GM12873 (cell line): ENCODE measurements around the gene PRKAG1.

Source experiments
- TF ChIP-seq, protein P1 (sequence below): IDR thresholded peaks from 2 replicates; pipeline ENCODE4 v1.5.1; 2012; ENCODE audit warnings: low read depth, mild to moderate bottlenecking, moderate library complexity, low read length, control low read depth; ENCODE audit not compliant: insufficient read depth; ENCODE audit errors: missing control alignments

PRKAG1 gene

DNA sequence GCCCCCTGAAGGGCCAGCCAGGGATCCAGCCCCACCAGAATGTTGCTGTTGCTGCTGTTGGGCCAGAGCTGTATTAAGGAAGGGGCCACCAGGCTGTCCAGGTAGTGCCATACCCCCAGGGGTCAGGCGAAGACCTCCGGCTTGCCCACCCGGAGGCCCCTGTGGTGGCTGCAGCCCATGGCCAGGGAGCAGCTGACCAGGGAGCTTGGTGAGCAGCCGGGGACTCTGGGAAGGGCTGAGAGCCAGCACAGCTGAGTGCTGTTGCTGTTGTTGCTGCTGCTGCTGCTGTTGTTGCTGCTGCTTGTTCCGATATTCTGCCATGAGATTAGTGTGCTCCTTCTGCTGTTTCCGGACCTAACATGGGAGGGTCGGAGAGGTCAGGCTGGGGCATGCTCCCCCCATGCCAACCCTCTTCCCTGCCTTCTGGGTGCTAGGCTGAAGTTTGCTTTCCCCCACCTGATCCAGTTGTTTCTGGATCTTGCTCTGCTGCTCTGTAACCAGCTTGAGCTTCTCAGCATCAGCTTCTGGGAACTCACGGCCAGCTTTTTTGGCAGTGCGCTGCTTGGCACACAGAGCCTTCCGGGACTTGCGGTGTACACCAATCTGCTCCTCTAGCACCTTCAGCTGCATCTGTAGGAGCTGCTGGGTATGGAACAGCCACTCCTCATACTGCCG is 15.2 kb upstream of the PRKAG1 start:
- TF ChIP-seq, protein P1, sequence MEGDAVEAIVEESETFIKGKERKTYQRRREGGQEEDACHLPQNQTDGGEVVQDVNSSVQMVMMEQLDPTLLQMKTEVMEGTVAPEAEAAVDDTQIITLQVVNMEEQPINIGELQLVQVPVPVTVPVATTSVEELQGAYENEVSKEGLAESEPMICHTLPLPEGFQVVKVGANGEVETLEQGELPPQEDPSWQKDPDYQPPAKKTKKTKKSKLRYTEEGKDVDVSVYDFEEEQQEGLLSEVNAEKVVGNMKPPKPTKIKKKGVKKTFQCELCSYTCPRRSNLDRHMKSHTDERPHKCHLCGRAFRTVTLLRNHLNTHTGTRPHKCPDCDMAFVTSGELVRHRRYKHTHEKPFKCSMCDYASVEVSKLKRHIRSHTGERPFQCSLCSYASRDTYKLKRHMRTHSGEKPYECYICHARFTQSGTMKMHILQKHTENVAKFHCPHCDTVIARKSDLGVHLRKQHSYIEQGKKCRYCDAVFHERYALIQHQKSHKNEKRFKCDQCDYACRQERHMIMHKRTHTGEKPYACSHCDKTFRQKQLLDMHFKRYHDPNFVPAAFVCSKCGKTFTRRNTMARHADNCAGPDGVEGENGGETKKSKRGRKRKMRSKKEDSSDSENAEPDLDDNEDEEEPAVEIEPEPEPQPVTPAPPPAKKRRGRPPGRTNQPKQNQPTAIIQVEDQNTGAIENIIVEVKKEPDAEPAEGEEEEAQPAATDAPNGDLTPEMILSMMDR: no peak

DNA sequence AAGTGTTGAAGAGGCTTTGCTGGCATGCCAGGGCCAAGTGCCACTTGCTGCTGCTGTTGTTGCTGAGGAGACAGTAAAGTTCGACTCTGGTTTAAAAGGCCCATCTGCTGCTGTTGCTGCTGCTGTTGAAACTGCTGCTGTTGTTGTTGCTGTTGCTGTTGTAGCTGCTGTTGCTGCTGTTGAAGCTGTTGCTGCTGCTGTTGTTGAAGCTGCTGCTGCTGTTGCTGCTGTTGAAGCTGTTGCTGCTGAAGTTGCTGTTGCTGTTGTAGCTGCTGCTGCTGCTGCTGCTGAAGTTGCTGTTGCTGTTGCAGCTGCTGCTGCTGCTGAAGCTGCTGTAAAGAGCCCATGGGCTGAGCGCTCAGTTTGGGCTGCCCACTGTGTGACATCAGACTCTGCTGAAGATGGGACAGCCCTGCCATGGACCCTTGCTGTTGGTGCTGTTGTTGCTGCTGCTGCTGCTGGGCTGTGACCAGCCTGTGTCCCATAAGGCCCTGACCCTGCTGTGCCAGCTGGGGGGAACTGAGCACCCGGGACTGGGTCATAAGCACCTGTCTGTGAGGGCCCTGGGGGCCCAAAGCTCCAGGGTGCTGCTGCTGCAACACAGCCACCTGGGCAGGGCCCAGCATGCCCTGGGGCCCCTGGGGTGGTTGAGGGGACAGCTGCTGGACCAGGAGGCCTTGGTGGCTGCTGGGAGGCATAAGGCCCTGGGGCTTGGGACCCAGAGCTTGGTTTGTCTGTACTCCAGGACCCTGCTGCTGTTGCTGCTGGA is 14.3 kb upstream of the PRKAG1 start:
- TF ChIP-seq, protein P1: no peak

DNA sequence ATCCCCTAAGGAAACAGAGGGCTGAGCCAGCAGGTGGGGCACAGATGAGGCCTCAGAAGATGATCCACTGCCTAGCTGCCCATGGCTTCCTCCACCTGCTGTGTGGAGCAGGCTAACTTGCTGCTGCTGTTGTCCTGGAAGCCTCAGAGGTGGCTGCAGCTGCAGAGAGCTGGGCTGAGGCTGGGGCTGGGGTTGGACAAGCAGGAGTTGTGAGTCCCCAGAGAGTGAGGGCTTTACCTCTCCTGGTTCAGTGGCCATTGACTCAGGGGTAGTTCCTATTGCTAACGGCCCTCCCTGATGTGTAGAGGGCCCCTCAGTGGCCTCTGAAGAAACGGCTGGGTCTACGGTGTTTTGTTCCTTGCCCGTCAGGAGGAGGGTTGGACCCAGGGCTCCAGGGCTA is 13.7 kb upstream of the PRKAG1 start:
- TF ChIP-seq, protein P1: no peak

DNA sequence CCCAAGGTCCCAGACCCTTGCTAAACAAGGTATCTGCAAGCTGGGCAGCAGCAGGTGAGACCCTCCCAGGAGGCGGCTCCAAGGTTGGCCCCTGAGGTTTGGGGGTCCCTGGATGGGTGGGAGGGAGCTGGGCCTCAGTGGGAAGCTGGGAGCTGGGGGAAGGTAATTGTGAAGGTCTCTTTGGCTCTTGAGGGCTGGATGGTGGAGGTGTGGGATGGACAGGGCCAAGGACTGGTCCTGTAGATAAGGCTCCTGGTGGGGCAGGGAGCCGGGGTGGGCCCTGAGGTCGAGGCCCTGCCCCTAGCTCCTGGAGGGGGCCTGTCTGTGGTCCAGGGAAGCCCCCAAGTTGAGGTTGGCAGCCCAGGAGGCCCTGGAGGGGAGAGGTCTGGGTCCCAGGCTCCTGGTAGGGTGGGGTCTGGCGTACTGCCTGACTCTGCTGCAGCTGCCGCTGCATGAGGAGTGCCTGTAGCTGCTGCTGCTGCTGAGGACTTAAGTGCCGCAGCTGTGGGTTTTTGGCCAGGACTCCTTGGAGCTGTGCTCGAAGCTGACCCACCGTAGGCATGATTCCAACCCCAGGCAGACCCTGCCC is 13.1 kb upstream of the PRKAG1 start:
- TF ChIP-seq, protein P1: no peak

DNA sequence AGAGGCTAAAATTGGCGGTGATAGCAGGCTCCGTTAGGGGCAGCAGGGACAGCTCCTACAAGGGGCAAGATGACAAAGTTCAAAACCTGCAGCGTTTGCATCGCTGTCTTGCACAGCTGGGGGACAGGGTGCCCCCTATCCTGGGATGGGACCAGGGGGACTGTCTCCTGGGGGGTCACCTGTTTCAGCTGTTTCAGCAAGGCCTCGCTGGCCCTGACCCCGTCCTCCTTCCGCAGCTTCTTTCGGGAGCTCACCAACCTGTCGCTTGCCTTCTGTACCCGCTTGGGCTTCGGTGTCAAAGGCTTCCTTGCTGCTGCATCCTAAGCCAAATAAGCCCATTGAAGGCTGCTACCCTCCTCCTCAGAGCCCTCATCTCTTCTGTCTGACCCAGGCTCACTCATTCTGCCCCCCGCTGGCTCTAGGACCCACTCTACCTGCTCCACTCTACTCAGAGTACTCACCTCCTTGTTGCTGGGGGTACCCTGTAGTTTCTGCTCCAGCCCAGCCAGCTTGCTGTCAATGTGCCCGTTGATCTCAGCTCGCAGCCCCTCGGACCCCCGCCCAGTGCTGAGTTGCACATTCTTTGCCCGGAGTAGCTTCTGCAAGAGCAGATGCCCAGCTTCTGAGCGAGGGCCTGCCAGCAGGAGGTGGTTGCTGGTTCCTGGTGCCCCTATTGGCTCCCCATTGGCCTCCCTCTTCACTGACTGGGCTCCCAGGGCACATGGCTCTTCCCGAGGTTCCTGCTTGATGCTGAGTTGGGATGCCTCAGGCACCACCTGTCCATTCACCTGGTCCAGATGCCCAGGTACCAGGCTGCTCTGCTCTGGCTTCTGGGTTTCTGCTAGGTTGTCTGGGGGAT is 12.4 kb upstream of the PRKAG1 start:
- TF ChIP-seq, protein P1: no peak

DNA sequence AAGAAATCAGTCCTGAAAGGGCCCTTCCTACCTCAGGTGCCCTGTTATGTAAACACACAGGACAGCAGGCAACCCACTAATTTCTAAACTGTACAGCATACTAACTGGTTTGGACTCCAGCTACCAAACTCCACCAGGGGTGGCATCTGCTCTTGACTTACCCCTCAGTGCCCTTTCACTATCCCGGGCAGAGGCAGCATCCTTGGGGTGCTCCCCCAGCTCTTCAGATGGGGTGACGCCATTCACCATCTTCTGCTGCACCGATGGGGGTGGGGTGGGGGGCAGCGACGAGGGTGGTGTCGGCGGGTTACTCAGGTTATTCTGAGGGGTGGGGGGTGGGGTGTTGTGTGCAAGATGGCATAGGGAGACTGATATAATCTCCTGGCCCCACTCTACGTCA is 11.5 kb upstream of the PRKAG1 start:
- TF ChIP-seq, protein P1: no peak
